ENCODE data around the gene ELMO2. TPM values are rescaled to one million over a fixed set of nuclear protein-coding genes. Genes with fewer than 3 reads are reported as not detected.
A peak's percentile ranks its signal among the peaks of the same experiment; 100 is the strongest.

ELMO2 gene
- total and polyA plus RNA-seq, 9 of the 15 experiments (the other 6 are each of a cell fraction or from before 2014, with no cell fraction given): 7.5 to 21.5 (median 15.9) TPM

GRCh38 chr20:46363874-46364669, 42.3 kb downstream of the ELMO2 start (continued):
- no peak for TF ChIP-seq CREBBP (IDR thresholded peaks at IDR 0.05; ENCODE audit: low read depth, low read length)
- no peak for TF ChIP-seq ZNF311 (CRISPR knock-in tag; IDR thresholded peaks at IDR 0.05)
- TF ChIP-seq NR3C1 (CRISPR knock-in tag; IDR thresholded peaks at IDR 0.05): no peak
- peak; percentile 57 for TF ChIP-seq ATF7 (IDR thresholded peaks at IDR 0.05)
- no peak for TF ChIP-seq TAL1 (IDR thresholded peaks at IDR 0.05)
- no peak for TF ChIP-seq POLR2AphosphoS2 (IDR thresholded peaks at IDR 0.05; ENCODE audit: low read length)
- TF ChIP-seq ZNF76 (CRISPR knock-in tag; IDR thresholded peaks at IDR 0.05; ENCODE audit: borderline replicate concordance): 0 out of 2 replicates have a peak, but pooled peaks have one; percentile 52
- 0 out of 2 replicates have a peak, but pooled peaks have one; percentile 54 for TF ChIP-seq LCOR (CRISPR knock-in tag; IDR thresholded peaks at IDR 0.05)
- TF ChIP-seq RERE (CRISPR knock-in tag; IDR thresholded peaks at IDR 0.05; ENCODE audit: borderline replicate concordance): no peak
- TF ChIP-seq RB1 (IDR thresholded peaks at IDR 0.05; ENCODE audit: low read depth): peak; percentile 55; the same call in 1 of the 2 replicates
- TF ChIP-seq ZKSCAN8 (CRISPR knock-in tag; IDR thresholded peaks at IDR 0.05): no peak
- peak; percentile 60 for TF ChIP-seq CXXC5 (CRISPR knock-in tag; IDR thresholded peaks at IDR 0.05)
- TF ChIP-seq DMBX1 (CRISPR knock-in tag; IDR thresholded peaks at IDR 0.05; ENCODE audit: borderline replicate concordance): no peak
- peak; percentile 73 for TF ChIP-seq TAF1 (IDR thresholded peaks at IDR 0.05; ENCODE audit: control insufficient read depth, extremely low read depth, insufficient read depth, low read length, severe bottlenecking)
- no peak for TF ChIP-seq ZC3H11A (IDR thresholded peaks at IDR 0.05; ENCODE audit: low read depth, low read length)
- 0 out of 2 replicates have a peak, but pooled peaks have one; percentile 76 for TF ChIP-seq TRIM28 (IDR thresholded peaks at IDR 0.05)
- TF ChIP-seq JUN (IDR thresholded peaks at IDR 0.05; ENCODE audit: borderline replicate concordance, low read depth, low read length): no peak
- no peak for TF ChIP-seq JUN (CRISPR knock-in tag; IDR thresholded peaks at IDR 0.05; ENCODE audit: borderline replicate concordance)
- TF ChIP-seq, protein P1, sequence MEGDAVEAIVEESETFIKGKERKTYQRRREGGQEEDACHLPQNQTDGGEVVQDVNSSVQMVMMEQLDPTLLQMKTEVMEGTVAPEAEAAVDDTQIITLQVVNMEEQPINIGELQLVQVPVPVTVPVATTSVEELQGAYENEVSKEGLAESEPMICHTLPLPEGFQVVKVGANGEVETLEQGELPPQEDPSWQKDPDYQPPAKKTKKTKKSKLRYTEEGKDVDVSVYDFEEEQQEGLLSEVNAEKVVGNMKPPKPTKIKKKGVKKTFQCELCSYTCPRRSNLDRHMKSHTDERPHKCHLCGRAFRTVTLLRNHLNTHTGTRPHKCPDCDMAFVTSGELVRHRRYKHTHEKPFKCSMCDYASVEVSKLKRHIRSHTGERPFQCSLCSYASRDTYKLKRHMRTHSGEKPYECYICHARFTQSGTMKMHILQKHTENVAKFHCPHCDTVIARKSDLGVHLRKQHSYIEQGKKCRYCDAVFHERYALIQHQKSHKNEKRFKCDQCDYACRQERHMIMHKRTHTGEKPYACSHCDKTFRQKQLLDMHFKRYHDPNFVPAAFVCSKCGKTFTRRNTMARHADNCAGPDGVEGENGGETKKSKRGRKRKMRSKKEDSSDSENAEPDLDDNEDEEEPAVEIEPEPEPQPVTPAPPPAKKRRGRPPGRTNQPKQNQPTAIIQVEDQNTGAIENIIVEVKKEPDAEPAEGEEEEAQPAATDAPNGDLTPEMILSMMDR (IDR thresholded peaks at IDR 0.05 in 2 of 3, conservative IDR thresholded peaks at IDR 0.05 in 1 of 3; ENCODE audit: insufficient read depth in 2 of 3, low read depth in 1 of 3, low read length in 3 of 3): no peak
- no peak for TF ChIP-seq PRPF4 (IDR thresholded peaks at IDR 0.05; ENCODE audit: insufficient read depth, low read depth, low read length, poor library complexity, severe bottlenecking)
